ENCODE results near the gene PCED1A. TPM values are rescaled to one million over a fixed set of nuclear protein-coding genes. Genes with fewer than 3 reads are reported as not detected.

The PCED1A gene
- total RNA-seq, 4 donors from 2014 or later = 2.6 to 9.3 (median 5.7) TPM

DNA sequence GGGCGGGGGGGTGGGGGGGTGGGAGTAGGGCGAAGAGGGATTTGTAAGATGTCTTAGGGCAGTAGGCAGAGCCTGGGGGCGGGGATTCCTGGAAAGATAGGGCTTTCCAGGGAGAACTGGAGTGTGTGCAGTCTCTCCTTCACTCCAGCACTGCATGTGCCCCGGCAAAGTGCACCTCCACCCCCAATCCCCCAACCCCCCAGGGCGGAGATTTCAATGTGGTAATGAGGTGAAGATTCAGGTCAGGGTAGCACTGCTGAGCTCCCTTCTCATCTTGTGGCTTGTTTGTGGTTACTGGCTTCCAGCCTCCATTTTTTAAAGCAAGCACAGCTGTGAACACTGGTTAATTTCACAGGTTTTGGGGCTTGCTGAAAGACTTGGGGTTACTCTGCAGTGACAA is 18.4 kb downstream of the PCED1A start:
- H3K27me3 ChIP-seq = peaks cover 22 to 38% (median 33%) of the 10 kb centered on the region in 3 donors
- no peak overlapping the region for H3K4me3 ChIP-seq
- ATAC-seq (no peak), DNase-seq (no peak)
- in situ Hi-C loops (cut with MboI; ENCODE audit: low sequenced_read_pairs in 4 of 4) = no loop called here
- TF ChIP-seq POLR2A (IDR thresholded peaks at IDR 0.05) = no peak
- no peak for TF ChIP-seq CTCF (IDR thresholded peaks at IDR 0.05 in 4 of 5, conservative IDR thresholded peaks at IDR 0.05 in 1 of 5)
- no peak overlapping the region for H3K27ac ChIP-seq
- no peaks in the 10 kb centered on the region for H3K36me3 ChIP-seq
- intact Hi-C loops (cut with DNase I; ENCODE audit: low total_unique reads) = no loop called here
- H3K4me1 ChIP-seq = no peaks in the 10 kb centered on the region
- H3K9me3 ChIP-seq = no peaks in the 10 kb centered on the region

- ATAC-seq = no peak
- no peak overlapping the region for H3K4me3 ChIP-seq
- in situ Hi-C loops (cut with MboI; ENCODE audit: low sequenced_read_pairs in 4 of 4) (no loop called here), intact Hi-C loops (cut with DNase I; ENCODE audit: low total_unique reads) (no loop called here)
- no peaks in the 10 kb centered on the region for H3K36me3 ChIP-seq
- H3K4me1 ChIP-seq = no peaks in the 10 kb centered on the region
- no peaks in the 10 kb centered on the region for H3K9me3 ChIP-seq
- peaks cover 16 to 36% (median 29%) of the 10 kb centered on the region in 3 donors for H3K27me3 ChIP-seq
- TF ChIP-seq POLR2A (IDR thresholded peaks at IDR 0.05) = no peak
- TF ChIP-seq CTCF (IDR thresholded peaks at IDR 0.05 in 4 of 5, conservative IDR thresholded peaks at IDR 0.05 in 1 of 5) = no peak
- no peak overlapping the region for H3K27ac ChIP-seq
- no peak for DNase-seq
Measured at GRCh38 chr20:2820896-2821869, 19.3 kb downstream of the PCED1A start.

GRCh38 chr20:2820084-2820895 is 20.2 kb downstream of the PCED1A start:
- ATAC-seq (no peak), DNase-seq (no peak)
- H3K27me3 ChIP-seq = peaks cover 15 to 30% (median 27%) of the 10 kb centered on the region in 3 donors

More at GRCh38 chr20:2820084-2820895, 20.2 kb downstream of the PCED1A start:
- H3K36me3 ChIP-seq = no peaks in the 10 kb centered on the region
- TF ChIP-seq POLR2A (IDR thresholded peaks at IDR 0.05) = no peak
- no peak for TF ChIP-seq CTCF (IDR thresholded peaks at IDR 0.05 in 4 of 5, conservative IDR thresholded peaks at IDR 0.05 in 1 of 5)
- H3K9me3 ChIP-seq = no peaks in the 10 kb centered on the region
- no peak overlapping the region for H3K4me3 ChIP-seq
- H3K27ac ChIP-seq = no peak overlapping the region
- in situ Hi-C loops (cut with MboI; ENCODE audit: low sequenced_read_pairs in 4 of 4) (no loop called here), intact Hi-C loops (cut with DNase I; ENCODE audit: low total_unique reads) (no loop called here)
- H3K4me1 ChIP-seq = no peaks in the 10 kb centered on the region
